Measurements from ENCODE around the gene MMP28. TPM values are rescaled to one million over a fixed set of nuclear protein-coding genes. Genes with fewer than 3 reads are reported as not detected.

The MMP28 gene
- total RNA-seq, 1 experiment from 2014 or later, result not detected

- H2BK12ac ChIP-seq (ENCODE audit: insufficient read length, low read depth, low read length), result no peak overlapping the region
- no peaks in the 10 kb centered on the region for H3K27me3 ChIP-seq (ENCODE audit: insufficient read depth, low read length)
- H4K20me1 ChIP-seq (ENCODE audit: control insufficient read depth, insufficient read depth, insufficient read length), result no peaks in the 10 kb centered on the region
- H3K4me2 ChIP-seq (ENCODE audit: insufficient read depth, insufficient read length, low read length), result no peak overlapping the region
- no peak overlapping the region for H3K27ac ChIP-seq (ENCODE audit: insufficient read length, low read depth, low read length)
- H3K4me1 ChIP-seq (ENCODE audit: insufficient read depth, low read length), result peaks cover 2% of the 10 kb centered on the region; the same call in 1 of the 2 replicates
- no peak overlapping the region for H4K5ac ChIP-seq (ENCODE audit: insufficient read length, low read depth, low read length)
- no peak overlapping the region for H3K4ac ChIP-seq (ENCODE audit: low read depth, low read length)
- Mint-ChIP-seq H3K27ac (no peak overlapping the region), H3K4me1 (peaks cover 29 to 31% of the 10 kb centered on the region in 2 experiments), H3K27me3 (ENCODE audit: low read depth) (no peaks in the 10 kb centered on the region; the same call in 1 of the 2 replicates), H3K9me3 (no peaks in the 10 kb centered on the region), H3K36me3 (ENCODE audit: insufficient read depth in 1 of 3, low read depth in 3 of 3) (peaks cover 9 to 19% (median 11%) of the 10 kb centered on the region in 3 experiments; a peak in 6 of 7 replicates), H3K4me3 (peak overlapping the region in 1 of 2 experiments; percentile 99; a peak in 2 of 5 replicates)
- no peak overlapping the region for H2BK15ac ChIP-seq (ENCODE audit: low read depth, low read length)
- no peak for DNase-seq
- H2BK20ac ChIP-seq (ENCODE audit: low read depth, low read length, poor library complexity, severe bottlenecking), result no peak overlapping the region
- H3K23me2 ChIP-seq (ENCODE audit: insufficient read length, low read depth, low read length, poor library complexity, severe bottlenecking), result peaks cover 4% of the 10 kb centered on the region
- no peak overlapping the region for H2BK5ac ChIP-seq (ENCODE audit: insufficient read length, low read length)
- H3K9ac ChIP-seq (ENCODE audit: extremely low read depth, insufficient read length, low read length), result no peak overlapping the region
- no CpG with 5 or more reads among the region's 7 CpGs for WGBS (ENCODE audit: extremely low coverage, insufficient read length, low lambda C conversion rate)
- H3K18ac ChIP-seq (ENCODE audit: insufficient read length, low read depth, low read length), result no peak overlapping the region
- H3K23ac ChIP-seq (ENCODE audit: insufficient read length, low read depth, low read length), result no peak overlapping the region
- no peak overlapping the region for H4K8ac ChIP-seq (replicated peaks; ENCODE audit: insufficient read length, low read depth, low read length)
- H4K91ac ChIP-seq (ENCODE audit: insufficient read length, low read depth, low read length), result no peak overlapping the region
- no peak overlapping the region for H2BK120ac ChIP-seq (ENCODE audit: low read depth, low read length, poor library complexity, severe bottlenecking)
- TF ChIP-seq, protein P1, sequence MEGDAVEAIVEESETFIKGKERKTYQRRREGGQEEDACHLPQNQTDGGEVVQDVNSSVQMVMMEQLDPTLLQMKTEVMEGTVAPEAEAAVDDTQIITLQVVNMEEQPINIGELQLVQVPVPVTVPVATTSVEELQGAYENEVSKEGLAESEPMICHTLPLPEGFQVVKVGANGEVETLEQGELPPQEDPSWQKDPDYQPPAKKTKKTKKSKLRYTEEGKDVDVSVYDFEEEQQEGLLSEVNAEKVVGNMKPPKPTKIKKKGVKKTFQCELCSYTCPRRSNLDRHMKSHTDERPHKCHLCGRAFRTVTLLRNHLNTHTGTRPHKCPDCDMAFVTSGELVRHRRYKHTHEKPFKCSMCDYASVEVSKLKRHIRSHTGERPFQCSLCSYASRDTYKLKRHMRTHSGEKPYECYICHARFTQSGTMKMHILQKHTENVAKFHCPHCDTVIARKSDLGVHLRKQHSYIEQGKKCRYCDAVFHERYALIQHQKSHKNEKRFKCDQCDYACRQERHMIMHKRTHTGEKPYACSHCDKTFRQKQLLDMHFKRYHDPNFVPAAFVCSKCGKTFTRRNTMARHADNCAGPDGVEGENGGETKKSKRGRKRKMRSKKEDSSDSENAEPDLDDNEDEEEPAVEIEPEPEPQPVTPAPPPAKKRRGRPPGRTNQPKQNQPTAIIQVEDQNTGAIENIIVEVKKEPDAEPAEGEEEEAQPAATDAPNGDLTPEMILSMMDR (conservative IDR thresholded peaks at IDR 0.05), result no peak
- H2AFZ ChIP-seq (ENCODE audit: low read length), result no peak overlapping the region
- H2AK5ac ChIP-seq (ENCODE audit: insufficient read length, low read length), result no peak overlapping the region
- no peak overlapping the region for H3K14ac ChIP-seq (ENCODE audit: insufficient read depth, low read length)
- no peaks in the 10 kb centered on the region for H3K9me3 ChIP-seq (ENCODE audit: control insufficient read depth, low read depth, low read length)
- no peak overlapping the region for H3T11ph ChIP-seq (ENCODE audit: low read length)
- peaks cover 2% of the 10 kb centered on the region for H3K79me1 ChIP-seq (ENCODE audit: insufficient read depth, low read depth, low read length, poor library complexity, severe bottlenecking)
- no peak overlapping the region for H3K56ac ChIP-seq (ENCODE audit: insufficient read length, low read depth, low read length)
- H3K79me2 ChIP-seq (ENCODE audit: insufficient read depth, low read length), result peaks cover 19% of the 10 kb centered on the region; the same call in 1 of the 2 replicates
Measured at GRCh38 chr17:35807371-35808144, 12.1 kb upstream of the MMP28 start.

Measured in H9 (cell line).